Cardiac fibroblast (primary cell): ENCODE data around the gene SCRG1.

ENCODE experiments used
- DNase-seq, 2 donors: peaks; one replicate each; pipeline versions ENCODE4 v3.0.0 to v3.0.0-alpha.2; 2010; ENCODE audit warnings: low read depth in 2 of 2
- H3K4me3 ChIP-seq, 2 donors: replicated peaks in 1 of 2; 1 replicate in 1 of 2; 2 replicates in 1 of 2; pipeline ENCODE4 v1.5.1; 2011; ENCODE audit warnings: low read depth in 2 of 2, low read length in 2 of 2, mild to moderate bottlenecking in 2 of 2, moderate library complexity in 1 of 2
- CTCF ChIP-seq: IDR thresholded peaks from one replicate; pipeline ENCODE4 v1.5.1; 2011; ENCODE audit warnings: low read depth, mild to moderate bottlenecking, low read length, inconsistent platforms

Gene SCRG1

GRCh38 chr4:173334891-173335752, 63.8 kb downstream of the SCRG1 start:
- no peak for TF ChIP-seq CTCF
- peak; percentile 86 to 90 for DNase-seq
- peak overlapping the region; percentile 69 to 84 for H3K4me3 ChIP-seq
